Measurements from ENCODE around the gene NT5DC2.

NT5DC2 gene

DNA sequence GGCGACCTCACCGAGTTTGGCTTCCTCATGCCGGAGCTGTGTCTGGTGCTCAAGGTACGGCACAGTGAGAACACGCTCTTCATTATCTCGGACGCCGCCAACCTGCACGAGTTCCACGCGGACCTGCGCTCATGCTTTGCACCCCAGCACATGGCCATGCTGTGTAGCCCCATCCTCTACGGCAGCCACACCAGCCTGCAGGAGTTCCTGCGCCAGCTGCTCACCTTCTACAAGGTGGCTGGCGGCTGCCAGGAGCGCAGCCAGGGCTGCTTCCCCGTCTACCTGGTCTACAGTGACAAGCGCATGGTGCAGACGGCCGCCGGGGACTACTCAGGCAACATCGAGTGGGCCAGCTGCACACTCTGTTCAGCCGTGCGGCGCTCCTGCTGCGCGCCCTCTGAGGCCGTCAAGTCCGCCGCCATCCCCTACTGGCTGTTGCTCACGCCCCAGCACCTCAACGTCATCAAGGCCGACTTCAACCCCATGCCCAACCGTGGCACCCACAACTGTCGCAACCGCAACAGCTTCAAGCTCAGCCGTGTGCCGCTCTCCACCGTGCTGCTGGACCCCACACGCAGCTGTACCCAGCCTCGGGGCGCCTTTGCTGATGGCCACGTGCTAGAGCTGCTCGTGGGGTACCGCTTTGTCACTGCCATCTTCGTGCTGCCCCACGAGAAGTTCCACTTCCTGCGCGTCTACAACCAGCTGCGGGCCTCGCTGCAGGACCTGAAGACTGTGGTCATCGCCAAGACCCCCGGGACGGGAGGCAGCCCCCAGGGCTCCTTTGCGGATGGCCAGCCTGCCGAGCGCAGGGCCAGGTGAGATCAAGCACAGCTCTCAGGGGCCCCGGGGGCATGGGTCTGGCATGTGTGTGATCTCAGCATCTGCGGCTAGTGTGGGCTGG, 45.6 kb downstream of the NT5DC2 start:
- no peak for DNase-seq (ENCODE audit: low spot score)

DNA sequence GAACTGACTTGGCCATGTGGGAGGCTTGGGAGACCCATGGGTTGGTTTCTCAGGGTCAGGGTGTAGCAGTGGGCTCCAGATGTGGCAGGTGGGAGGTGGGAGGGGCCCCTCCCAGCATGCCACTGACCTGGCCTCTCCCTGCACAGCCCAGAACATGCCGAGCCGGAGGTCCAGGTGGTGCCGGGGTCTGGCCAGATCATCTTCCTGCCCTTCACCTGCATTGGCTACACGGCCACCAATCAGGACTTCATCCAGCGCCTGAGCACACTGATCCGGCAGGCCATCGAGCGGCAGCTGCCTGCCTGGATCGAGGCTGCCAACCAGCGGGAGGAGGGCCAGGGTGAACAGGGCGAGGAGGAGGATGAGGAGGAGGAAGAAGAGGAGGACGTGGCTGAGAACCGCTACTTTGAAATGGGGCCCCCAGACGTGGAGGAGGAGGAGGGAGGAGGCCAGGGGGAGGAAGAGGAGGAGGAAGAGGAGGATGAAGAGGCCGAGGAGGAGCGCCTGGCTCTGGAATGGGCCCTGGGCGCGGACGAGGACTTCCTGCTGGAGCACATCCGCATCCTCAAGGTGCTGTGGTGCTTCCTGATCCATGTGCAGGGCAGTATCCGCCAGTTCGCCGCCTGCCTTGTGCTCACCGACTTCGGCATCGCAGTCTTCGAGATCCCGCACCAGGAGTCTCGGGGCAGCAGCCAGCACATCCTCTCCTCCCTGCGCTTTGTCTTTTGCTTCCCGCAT, 46.4 kb downstream of the NT5DC2 start:
- DNase-seq (ENCODE audit: low spot score) = no peak

DNA sequence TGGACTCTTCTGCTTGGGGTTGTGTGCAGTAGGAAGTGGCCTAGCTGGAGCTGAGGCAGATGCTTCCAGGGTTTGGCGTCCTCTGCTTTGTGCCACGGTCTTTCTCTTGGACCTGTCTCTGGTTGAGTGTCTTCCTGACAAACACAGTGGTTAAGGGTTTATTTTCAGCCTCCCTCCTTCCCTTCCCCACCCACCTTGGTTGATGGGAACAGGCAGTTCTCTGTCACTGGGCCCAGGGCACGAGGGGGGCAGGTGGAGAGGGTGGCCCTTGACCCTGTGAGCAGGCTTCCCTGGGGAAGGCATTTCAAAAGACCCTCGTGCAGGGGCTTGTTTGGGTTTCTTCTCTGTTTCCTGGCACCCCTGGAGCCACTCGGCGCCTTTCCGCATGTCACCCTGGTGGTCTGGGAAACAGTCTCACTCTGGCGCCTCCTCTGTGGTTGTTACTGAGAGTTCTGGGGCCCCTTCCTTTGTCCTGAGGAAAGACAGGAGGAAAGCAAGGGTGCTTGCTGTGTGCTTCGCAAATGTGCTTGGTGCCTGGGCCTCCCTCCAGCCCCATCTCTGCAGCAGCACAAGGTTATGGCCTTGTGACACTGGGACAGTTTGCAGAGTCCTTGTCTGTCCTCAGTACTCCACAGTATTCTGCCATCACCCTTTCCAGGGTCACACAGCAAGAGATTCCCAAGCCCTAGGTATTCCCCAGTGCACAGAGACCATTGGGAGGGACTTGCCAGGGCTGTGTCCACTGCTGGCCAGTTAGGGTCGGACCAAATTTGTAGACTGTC, 48.8 kb downstream of the NT5DC2 start:
- DNase-seq (ENCODE audit: low spot score) = no peak

DNA sequence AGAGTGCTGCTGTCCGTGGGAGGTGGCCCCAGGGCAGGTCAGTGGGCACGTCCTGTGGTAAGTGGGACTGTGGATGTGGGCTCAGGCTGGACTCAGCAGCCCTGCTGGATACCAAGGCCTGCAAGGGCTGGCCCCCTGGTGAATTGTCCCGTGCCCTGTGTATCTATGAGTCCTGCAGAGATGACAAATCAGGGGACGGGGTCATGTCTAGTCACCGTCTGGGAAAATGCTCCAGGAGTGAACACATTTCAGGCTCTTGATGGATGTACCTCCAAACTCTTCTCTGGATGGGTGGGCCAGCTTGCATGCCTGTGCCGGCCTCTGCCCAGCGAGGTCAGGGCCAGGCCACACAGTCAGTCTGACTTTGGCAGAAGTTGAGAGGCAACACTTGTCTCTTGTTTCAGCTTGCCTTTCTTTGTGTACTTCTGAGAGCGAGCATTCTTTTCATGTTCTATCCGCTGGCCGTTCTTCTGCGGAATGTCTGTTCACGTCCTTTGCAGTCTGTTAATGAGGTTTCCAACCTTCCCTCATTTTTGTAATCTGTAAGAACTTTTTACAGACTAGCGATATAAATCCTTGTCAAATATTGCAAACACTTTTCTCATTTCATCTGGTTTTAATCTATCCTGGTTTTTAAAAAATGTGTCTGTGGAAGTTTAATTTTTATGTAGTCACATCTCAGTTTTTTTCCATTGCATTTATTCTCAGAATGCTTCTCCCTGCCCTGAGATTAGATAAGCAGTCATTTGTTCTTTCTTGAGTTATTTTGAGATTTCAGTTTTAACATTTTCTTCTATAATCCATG, 49.9 kb downstream of the NT5DC2 start:
- DNase-seq (ENCODE audit: low spot score) = peak; percentile 78

DNA sequence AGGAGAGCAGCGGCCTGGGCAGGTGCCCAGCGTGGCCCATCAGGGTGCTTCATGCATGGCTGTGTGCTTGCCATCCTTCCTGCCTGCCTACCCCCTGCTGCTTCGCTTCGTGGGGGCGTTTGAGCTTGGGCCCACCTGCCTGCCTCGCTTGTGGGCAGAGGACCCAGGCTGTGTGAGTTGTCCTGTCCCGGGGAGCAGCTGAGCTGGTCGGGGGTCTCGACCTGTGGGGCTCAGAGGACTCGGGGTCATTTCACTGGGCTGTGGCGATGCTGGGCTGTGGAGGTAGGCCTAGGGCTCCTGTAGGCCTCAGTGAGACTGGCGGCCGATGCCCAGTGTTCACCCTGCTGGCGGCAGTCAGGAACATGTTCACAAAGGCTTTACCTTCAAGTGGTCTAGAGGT, 50.6 kb downstream of the NT5DC2 start:
- no peak for DNase-seq (ENCODE audit: low spot score)

DNA sequence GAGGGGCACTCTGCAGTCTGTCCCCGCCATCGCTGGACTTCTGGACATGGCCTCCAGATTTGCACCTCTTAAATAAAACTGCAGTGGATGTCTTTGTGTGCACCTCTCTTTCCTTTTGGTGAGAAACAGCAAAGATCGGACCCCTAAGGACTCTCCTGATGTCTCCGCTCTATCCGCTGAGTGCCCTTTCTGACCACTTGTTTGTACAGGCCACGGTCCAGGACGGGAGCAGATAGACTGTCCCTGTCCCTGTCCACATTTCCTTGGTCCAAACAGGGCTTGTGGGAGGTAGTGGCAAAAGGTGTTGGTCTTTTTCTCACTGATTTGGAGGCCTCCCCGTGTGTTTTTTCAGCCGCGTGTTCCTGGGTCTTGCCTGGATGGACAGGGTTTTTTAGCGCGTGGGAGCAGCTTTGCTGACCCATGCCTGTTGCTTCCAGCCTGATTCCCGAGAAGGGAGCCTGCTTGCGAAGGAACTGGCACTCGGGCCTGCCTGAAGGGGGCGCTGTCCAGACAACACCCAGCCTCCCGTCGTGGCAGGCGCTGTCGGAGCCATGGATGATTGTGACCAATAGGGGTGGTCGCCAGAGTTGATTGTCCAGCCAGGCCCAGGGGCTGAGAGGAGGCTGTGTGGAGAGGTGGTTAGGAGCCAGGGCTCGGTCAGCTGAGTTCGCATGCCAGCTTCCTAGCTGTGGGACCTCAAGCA, 51.7 kb downstream of the NT5DC2 start:
- no peak for DNase-seq (ENCODE audit: low spot score)

DNA sequence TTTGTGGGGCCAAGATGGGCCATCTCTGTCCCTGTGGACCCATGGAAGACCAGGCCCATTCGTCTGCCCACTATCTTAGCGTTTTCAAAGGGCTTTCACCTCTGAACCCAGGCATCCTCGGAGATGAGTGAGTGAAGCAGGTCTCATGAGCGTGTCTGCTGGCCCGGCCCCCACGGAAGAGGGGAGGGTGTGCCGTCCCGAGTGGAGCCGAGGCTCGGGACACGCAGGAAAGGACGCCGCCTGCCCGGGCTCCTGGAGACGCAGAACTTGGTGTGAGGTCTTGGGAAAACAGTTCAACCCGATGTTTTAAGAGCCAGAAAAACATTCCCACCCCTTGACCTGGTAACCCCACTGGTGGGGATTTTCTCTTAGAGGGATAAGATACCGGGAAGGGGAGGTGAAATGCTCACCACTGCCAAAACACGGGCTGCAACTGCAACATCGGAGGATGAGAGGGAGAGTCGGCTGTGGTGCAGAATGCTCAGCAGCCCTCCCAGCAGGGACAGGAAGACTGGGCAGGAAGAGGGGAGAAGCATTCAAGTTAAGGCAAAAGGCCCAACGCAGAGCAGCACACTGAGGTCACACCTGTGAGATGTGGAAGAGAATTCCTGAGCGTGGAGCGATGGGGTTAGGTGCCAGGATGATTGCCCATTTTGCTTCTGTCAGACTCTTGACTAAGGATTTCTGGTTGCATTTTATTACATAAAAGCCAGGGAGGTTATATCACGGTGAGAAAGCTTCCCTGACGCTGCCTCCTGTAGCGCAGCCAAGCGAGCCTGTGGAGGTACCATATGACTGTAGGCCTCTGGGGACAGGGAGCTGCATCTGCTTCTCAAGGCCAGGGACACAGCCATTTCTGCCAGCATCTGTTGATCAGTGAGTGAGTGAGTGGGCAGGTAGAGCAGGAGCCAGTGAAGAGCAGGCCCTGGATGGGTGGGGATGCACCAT, 52.6 kb downstream of the NT5DC2 start:
- no peak for DNase-seq (ENCODE audit: low spot score)

DNA sequence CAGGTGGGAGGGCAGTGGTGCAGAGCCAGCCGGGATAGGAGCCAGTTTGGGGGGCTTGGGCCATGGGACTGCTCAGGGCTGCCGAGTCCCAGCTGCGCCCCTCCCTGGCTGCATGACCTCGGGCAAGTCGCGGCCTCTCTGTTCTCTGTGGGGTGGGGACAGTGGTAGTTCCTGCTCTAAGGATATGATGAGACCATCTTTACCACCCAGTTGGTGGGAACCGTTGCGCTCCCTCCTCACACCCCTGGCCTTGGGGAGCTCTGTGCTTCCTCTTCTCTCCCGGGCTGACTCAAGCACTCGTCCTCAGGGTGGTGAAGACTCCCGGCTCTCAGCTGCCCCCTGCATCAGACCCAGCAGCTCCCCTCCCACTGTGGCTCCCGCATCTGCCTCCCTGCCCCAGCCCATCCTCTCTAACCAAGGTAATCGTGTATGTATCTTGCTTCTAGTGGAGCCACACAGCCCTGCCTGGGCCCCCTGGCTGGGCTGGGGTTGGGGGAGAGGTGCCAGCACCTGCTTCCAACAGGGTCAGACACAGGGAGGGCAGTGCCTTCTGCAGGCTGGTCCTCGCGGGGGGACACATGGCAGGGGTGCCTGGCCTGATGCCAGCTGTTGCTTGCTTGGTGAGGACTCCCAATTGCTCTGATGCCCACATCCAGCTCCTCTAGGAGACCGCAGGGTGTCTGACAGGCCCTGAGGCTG, 53.6 kb downstream of the NT5DC2 start:
- no peak for DNase-seq (ENCODE audit: low spot score)

DNA sequence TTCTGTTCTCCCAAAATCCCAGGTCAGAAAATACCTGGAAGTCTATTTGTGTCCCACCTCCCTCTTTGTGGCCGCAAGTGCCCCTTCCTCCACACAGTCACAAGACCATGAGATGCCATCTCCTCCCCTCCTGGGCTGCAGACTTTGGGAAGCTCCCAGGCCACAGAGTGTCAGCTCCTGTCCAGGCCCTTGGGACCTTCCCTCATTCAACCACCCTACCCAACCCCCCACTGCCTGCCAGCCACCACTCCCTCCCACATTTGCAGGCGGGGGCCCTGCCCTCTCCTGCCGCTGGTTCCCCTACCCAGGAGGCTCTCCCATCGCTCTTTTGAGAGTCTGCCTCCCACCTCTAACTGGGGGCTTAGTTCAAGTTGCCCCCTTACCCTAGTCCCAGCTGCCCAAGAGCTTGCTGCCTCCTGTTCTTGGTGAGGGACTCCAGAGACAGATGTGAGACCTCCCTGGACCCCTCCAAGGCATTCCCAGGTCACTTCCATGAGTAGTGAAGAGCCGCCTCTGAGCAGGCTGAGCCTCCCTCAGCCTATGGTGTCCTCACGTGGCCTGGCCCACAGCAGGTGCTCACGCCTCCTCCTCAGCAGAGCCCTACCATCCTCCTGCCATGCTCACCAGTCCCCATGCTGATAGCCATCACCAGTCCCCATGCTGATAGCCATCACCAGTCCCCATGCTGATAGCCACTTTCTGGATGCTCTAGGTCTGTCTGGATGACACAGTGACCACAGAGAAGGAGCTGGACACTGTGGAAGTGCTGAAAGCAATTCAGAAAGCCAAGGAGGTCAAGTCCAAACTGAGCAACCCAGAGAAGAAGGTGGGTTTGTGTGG, 54.4 kb downstream of the NT5DC2 start:
- no peak for DNase-seq (ENCODE audit: low spot score)

DNA sequence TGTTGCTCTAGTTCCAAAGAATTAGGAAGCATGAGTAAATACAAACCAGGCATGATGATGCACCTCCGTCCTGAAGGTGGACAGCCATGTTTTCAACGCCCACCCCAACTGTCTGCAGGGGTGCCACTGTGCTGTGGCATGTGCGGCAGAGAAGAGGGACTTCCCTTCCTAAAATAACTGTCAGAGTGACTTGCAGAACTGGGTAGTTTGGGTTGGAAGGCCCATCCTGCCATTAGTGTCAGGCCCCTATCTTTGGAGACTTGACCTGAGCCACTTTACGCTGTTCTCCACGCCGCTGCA, 55.9 kb downstream of the NT5DC2 start:
- DNase-seq (ENCODE audit: low spot score) = no peak

DNA sequence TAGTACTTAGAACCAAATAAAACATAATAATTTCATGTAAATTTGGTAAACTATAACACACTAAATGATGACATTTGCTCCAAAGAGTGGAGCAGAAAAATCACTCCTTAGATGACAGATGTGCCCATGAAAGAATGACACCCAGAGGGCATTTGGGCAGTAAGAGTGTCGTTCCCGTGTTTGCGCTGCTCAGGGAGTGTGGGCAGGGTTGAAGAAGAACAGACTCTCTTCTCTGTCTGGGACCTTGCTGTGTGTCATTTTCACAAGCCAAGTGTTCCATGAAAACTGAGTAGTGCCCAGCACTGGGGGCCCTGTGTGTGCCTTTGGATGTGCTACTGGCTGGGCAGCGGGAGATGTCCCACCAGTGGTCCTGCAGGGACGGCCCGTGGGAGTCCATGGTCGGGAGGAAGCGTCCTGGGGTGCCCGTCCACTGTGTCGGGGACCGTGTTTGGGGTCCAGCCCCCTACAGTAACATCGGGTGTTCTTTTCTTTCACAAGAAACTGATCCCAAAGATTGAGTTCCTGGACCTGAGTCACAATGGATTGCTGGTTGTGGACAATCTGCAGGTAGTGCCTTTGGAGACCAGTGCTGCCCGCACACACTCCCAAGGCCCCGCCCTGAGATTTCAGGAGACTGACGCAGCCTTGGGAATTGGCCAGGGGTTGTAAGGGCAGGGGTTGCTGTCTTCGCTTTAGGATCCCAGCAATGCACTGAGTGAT, 56.4 kb downstream of the NT5DC2 start:
- no peak for DNase-seq (ENCODE audit: low spot score)

Data from AG08396 (cell line).